Diencephalon (tissue), 1 donor: ENCODE measurements around the gene CTTN. TPM values are rescaled to one million over a fixed set of nuclear protein-coding genes. Genes with fewer than 3 reads are reported as not detected.

ENCODE experiments used
- total RNA-seq: library from RNA; depleted of rRNA; stranded (reverse); fragments of >200 nt; gene quantifications from one replicate; pipeline ENCODE4 v1.2.3, GENCODE V29; 2014

CTTN gene
- total RNA-seq = 101 TPM

GRCh38 chr11:70397983-70398833 lies at the start of gene CTTN:
Gene CTTN, plus strand, starts transcription at chr11:70398529. Its CDS starts 8,769 bp downstream, at chr11:70407298.

Other genes starting within 250 kb of the CTTN start
- 20.1 TPM for gene FADD, start 195.2 kb upstream of the CTTN start, total RNA-seq
- gene PPFIA1, start 127.8 kb upstream of the CTTN start, total RNA-seq = 37.8 TPM